PC-9 (cell line): ENCODE data around the gene NBEAL1.

ENCODE experiments used
- CTCF ChIP-seq: fragments of 200-600 bp; sonication (generic); conservative IDR thresholded peaks from 2 replicates; pipeline ENCODE4 v1.6.1; 2017; ENCODE audit warnings: mixed run types, antibody characterized with exemption, mild to moderate bottlenecking, moderate library complexity
- EZH2 ChIP-seq: fragments of 200-600 bp; sonication (generic); IDR thresholded peaks from 2 replicates; pipeline ENCODE4 v1.8.0; 2017; ENCODE audit warnings: antibody characterized with exemption, low read depth

GRCh38 chr2:203035879-203036470 lies 21.3 kb downstream of the NBEAL1 start:
- TF ChIP-seq CTCF (no peak), EZH2 (no peak)
